Measurements from ENCODE around the gene DCBLD2. TPM values are rescaled to one million over a fixed set of nuclear protein-coding genes. Genes with fewer than 3 reads are reported as not detected.

The DCBLD2 gene
- total RNA-seq, 1 experiment from 2014 or later = 529 TPM

DNA sequence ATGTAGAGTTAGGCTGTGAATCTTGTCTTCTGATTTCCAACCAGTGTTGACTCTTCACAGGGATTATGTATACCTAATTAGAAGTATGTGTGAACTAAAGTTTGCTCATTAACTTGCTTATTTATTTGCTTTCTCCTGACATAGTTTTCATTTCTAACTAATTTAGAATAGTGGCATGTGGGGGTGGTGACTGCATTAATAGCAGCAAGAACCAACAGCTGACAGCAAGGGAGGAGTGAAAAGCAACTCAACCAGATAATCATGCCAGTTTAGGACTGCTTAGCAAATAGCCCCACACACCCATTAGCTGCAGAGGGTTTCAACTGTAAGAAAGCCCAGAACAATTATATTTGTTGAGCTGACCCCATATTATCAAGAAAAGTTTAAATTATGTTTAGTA, 134.6 kb downstream of the DCBLD2 start:
- no peak for DNase-seq (ENCODE audit: low read depth)

DNA sequence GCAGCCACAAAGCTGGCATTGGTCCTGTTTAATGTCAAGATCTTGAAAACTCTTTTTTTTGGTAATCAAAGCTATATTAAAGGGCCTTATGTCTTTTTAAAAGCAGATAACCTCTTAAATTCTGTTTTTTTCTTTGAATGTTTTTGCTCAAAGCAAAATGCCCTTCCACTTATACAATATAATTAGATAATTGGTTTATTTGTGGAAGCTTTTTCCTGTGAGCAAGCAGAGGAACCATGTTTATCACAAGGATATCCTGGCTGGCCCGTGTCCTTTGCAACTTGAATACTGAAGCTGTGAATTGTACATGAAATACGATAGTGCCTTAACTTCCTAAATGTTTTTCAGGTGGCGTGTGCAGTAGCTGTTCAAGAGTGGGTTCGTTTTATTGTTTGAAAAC, 135.8 kb downstream of the DCBLD2 start:
- no peak for DNase-seq (ENCODE audit: low read depth)

DNA sequence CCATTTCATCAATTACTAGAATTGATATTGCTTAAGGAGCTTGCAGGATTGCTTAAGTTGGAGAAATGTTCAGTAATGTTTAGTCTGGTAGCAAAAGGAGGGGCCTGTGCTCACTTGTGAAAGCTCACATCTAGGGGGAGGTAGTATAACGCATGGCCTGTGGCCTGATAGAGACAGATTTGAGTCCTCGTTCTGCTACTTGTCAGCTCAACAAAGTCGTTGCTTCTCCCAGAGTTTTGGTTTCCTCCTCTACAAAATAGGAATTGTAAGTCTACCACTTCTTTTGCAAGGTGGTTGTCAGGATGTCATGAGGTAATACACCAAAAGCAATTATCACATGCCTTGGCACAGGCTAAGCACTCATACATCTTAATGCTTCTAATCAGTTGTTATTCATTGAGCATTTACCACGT, 137.0 kb downstream of the DCBLD2 start:
- DNase-seq (ENCODE audit: low read depth) = no peak

DNA sequence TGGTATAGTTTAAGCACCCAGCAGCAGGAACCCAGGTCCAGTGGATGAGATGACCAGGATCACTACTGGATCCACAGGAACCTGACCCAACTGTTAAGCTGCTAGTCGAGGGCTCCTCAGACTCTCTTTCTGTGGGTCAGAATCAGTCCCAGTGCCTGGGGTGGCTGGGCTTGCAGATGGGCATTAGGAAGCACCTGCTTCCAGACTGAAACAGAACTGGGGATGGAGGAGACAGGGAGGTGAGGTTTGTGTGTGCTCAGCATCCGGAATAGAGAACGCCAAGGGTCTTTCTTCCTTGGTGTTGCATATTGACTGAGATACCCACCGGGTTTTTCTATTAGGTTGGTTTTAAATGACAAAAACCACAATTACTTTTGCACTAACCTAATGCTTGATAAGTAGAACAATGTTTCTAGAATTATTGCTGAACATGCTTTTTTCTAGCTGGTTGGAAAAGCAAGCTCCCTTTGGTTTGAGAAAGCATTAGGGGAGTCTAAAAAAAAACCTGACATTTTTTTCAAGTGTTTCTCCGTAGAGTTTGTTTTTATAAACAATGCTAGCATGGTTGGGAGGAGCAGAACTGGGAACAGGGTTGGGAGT, 137.6 kb downstream of the DCBLD2 start:
- DNase-seq (ENCODE audit: low read depth) = no peak

- DNase-seq (ENCODE audit: low read depth) = peak; percentile 52
These were observed 138.4 kb downstream of the DCBLD2 start, which contains the start of gene ST3GAL6 for GRCh38 chr3:98763076-98763475. ST3GAL6 (plus strand) TSS chr3:98763340; CDS start chr3:98768441, 5,101 bp downstream.

DNA sequence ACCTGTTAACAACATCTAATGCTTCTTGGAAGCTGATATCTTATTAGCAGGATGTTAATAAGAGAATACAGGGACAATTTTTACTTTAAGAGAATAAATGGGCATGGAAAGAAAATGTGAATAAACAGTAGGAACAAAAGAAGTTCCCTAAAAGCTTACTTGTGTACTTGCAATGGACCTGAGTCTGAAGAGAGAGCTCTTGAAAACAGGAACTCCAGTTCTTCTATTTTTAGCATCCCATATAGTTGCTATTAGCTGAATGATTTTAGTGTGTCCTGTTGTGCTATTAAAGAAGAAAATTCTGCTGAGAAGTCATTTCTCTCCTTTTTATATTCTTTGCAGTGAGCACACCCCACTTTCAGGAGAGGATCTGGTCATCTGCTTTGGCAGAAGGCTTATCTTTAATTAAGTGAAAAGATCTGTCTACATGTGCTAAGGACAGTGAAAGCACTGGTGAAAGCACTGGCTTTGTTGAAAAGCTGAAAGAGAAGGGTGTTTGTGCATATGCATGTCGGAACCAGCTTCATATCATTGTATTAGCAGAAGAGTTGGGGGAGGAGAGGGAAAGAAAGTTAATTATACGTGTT, 139.8 kb downstream of the DCBLD2 start:
- DNase-seq (ENCODE audit: low read depth) = no peak

DNA sequence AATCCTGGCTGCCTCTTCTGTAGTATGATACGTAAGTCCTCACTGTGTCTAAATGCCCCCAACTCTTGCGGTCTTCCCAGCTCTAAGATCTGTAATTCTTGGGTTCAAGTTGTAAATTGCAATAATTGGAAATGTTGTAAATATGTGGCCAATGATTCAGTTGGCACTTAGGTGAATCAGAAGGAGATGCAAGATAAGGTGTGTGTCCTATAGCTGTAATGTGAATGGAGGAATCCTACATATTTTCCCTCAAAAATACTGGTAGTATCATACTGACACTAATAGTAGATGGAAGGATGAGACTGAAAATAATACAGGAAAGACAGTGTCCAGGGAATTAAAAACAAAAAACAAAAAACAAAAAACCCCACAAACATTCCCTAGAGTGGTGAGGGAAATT, 141.9 kb downstream of the DCBLD2 start:
- DNase-seq (ENCODE audit: low read depth) = no peak

DNA sequence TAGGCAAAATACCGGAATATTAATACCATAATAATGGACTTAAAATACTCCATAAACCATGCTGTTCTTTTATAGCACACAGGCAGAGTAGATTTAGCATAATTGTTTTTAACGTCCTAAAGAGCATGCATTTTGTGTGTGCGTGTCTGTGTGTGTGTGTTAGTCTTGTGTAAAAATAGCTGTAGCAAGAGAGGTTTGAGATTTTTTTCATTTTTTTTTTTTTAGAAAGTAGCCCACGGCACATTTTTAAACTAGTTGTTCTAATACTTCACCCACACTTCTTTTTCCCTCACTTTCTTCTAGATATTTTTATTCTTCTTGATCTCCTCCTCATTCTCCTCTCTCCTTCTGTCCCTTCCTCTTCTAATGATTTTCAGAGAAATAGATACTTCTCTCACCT, 145.9 kb downstream of the DCBLD2 start:
- no peak for DNase-seq (ENCODE audit: low read depth)

DNA sequence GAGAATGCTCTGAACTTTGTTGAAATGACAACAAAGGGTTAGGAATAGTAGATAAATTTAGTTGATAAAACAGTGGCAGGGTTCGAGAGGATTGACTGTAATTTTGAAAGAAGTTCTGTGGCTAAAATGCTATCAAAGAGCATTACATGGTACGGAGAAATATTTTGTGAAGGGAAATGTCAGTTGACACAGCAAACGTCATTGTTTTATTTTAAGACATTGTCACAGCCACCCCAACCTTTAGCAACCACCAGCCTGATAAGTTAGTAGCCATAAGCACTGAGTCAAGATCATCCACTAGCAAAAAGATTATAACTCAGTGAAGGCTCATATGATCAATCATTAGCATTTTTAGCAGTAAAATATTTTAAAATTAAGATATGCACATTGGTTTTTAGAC, 147.0 kb downstream of the DCBLD2 start:
- no peak for DNase-seq (ENCODE audit: low read depth)

GRCh38 chr3:98750276-98750919, 151.1 kb downstream of the DCBLD2 start:
- peak; percentile 22 for DNase-seq (ENCODE audit: low read depth)

DNA sequence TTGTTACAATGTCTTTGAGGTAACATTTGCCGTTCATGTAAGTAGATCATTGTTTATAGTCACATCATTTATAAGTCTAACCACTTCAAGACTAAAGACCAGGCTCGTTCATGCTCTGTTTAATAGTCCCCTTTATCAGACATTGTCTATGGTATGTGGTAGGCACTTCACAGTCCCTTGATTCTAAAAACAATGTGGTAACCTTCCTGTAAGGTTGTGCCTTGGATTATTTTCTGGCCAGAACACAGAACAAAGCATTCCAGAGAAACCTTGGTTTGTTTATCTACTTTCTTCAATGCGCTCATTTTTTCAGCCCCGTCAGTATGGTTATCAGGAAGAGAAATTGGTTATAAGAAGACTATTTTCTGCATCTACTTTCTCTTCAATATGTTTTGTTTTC, 154.6 kb downstream of the DCBLD2 start:
- no peak for DNase-seq (ENCODE audit: low read depth)

- no peak for DNase-seq (ENCODE audit: low read depth)
These were observed 155.4 kb downstream of the DCBLD2 start for GRCh38 chr3:98746122-98746521.

Other genes starting within 250 kb of the DCBLD2 start
- 11.6 and 19.4 TPM in 2 replicates for gene ST3GAL6, start 138.4 kb downstream of the DCBLD2 start, total RNA-seq (2014; rRNA removed; shearing (Covaris generic))

Data from M059J (cell line).